HepG2 (cell line): ENCODE results near the gene RNF11. TPM values are rescaled to one million over a fixed set of nuclear protein-coding genes. Genes with fewer than 3 reads are reported as not detected.

Experiments used
- EED ChIP-seq: sonication (generic); formaldehyde crosslinking; IDR thresholded peaks from 2 replicates; pipeline ENCODE4 v1.5.0; 2020; ENCODE audit warnings: mild to moderate bottlenecking, missing genetic modification reagents
- NAIF1 ChIP-seq: sonication (generic); formaldehyde crosslinking; IDR thresholded peaks from 2 replicates; pipeline ENCODE4 v1.5.0; 2020; ENCODE audit warnings: mild to moderate bottlenecking, missing genetic modification reagents, borderline replicate concordance
- PAXIP1 ChIP-seq: sonication (generic); formaldehyde crosslinking; conservative IDR thresholded peaks from 2 replicates; pipeline ENCODE4 v1.4.0; 2020; ENCODE audit warnings: mild to moderate bottlenecking, missing genetic modification reagents, moderate library complexity
- PHF21A ChIP-seq: sonication (generic); formaldehyde crosslinking; IDR thresholded peaks from 2 replicates; pipeline ENCODE4 v1.5.0; 2020; ENCODE audit warnings: mild to moderate bottlenecking, missing genetic modification reagents
- SATB2 ChIP-seq: sonication (generic); formaldehyde crosslinking; IDR thresholded peaks from 2 replicates; pipeline ENCODE4 v1.5.0; 2020; ENCODE audit warnings: missing genetic modification reagents
- YEATS2 ChIP-seq: sonication (generic); formaldehyde crosslinking; IDR thresholded peaks from 2 replicates; pipeline ENCODE4 v1.4.0; 2020; ENCODE audit warnings: missing genetic modification reagents, borderline replicate concordance
- ZMYM4 ChIP-seq: sonication (generic); formaldehyde crosslinking; IDR thresholded peaks from 2 replicates; pipeline ENCODE4 v1.8.1; 2023; ENCODE audit warnings: mild to moderate bottlenecking, missing genetic modification reagents
- ZNF619 ChIP-seq: sonication (generic); formaldehyde crosslinking; IDR thresholded peaks from 2 replicates; pipeline ENCODE4 v1.4.0; 2020; ENCODE audit warnings: mild to moderate bottlenecking, missing genetic modification reagents
- ZNF75D ChIP-seq: sonication (generic); formaldehyde crosslinking; IDR thresholded peaks from 2 replicates; pipeline ENCODE4 v1.8.1; 2023; ENCODE audit warnings: missing genetic modification reagents, mild to moderate bottlenecking, borderline replicate concordance
- polyA plus RNA-seq, 8 experiments: library from polyadenylated mRNA; depleted of rRNA in 3 of 8; stranded (reverse) in 7 of 8; unstranded in 1 of 8; fragments of >200 nt; fragmentation: Illumina TruSeq in 4 of 8; extraction: Trizol in 4 of 8; gene quantifications; 2 replicates each; pipeline versions ENCODE4 v1.2.1 to v1.2.3, GENCODE V29; 2011 to 2016; ENCODE audit warnings: low read depth in 4 of 8, missing spikeins in 1 of 8, mixed read lengths in 1 of 8; ENCODE audit not compliant: insufficient read depth in 1 of 8
- total RNA-seq, 5 experiments: library from RNA; depleted of rRNA; stranded (reverse); fragments of >200 nt; fragmentation: Illumina TruSeq; extraction: Trizol; gene quantifications; 2 replicates each; pipeline ENCODE4 v1.2.3, GENCODE V29; 2016; ENCODE audit warnings: low read depth in 1 of 5
- TF ChIP-seq, protein P1 (sequence below), 2 experiments: sonication (generic) in 1 of 2; formaldehyde crosslinking in 1 of 2; IDR thresholded peaks; 2 replicates each; pipeline versions ENCODE4 v1.4.0 to v1.6.1; 2016 to 2020; ENCODE audit warnings: borderline replicate concordance in 1 of 2, low read depth in 1 of 2, mild to moderate bottlenecking in 1 of 2, missing genetic modification reagents in 1 of 2
- TF ChIP-seq, protein P2 (sequence below): sonication (generic); formaldehyde crosslinking; IDR thresholded peaks from 2 replicates; pipeline ENCODE4 v1.5.1; 2020; ENCODE audit warnings: mild to moderate bottlenecking, moderate library complexity, missing genetic modification reagents

Gene RNF11
- total and polyA plus RNA-seq, 2 of the 13 experiments (the other 11 are each of a cell fraction or from before 2014, with no cell fraction given): 41.2 to 48.8 TPM

DNA sequence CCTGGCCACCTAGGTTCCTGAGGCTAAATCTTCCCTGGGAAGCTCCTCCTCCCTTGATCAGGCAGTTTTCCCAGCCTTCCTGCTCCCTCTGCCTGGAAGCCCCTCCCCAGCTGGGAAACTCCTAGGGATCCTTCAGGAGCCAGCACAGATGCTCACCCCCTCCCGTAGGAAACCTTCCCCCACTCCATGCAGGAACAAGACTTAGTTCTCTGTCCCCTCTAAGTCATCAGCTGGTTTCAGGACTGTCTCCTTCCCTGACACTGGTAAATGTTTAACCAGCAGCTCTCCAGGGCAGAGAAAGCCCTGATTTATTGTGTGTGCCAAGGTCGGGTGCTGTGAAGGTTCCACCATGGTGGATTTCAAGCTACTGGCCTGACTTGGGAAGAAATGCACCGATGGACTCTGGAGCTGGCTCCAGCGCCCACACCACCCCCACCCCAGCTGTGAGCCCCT, 69.3 kb downstream of the RNF11 start (continued):
- TF ChIP-seq SATB2 (CRISPR knock-in tag) (no peak), YEATS2 (CRISPR knock-in tag) (no peak), NAIF1 (CRISPR knock-in tag) (no peak), ZNF75D (no peak), PAXIP1 (CRISPR knock-in tag) (0 out of 2 replicates have a peak, but pooled peaks have one; percentile 33), ZMYM4 (CRISPR knock-in tag) (peak; percentile 59; the same call in 1 of the 2 replicates), EED (no peak), ZNF619 (CRISPR knock-in tag) (no peak), PHF21A (CRISPR knock-in tag) (peak; percentile 55; the same call in 1 of the 2 replicates)
- TF ChIP-seq, protein P1, sequence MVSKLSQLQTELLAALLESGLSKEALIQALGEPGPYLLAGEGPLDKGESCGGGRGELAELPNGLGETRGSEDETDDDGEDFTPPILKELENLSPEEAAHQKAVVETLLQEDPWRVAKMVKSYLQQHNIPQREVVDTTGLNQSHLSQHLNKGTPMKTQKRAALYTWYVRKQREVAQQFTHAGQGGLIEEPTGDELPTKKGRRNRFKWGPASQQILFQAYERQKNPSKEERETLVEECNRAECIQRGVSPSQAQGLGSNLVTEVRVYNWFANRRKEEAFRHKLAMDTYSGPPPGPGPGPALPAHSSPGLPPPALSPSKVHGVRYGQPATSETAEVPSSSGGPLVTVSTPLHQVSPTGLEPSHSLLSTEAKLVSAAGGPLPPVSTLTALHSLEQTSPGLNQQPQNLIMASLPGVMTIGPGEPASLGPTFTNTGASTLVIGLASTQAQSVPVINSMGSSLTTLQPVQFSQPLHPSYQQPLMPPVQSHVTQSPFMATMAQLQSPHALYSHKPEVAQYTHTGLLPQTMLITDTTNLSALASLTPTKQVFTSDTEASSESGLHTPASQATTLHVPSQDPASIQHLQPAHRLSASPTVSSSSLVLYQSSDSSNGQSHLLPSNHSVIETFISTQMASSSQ (IDR thresholded peaks at IDR 0.05; ENCODE audit: low read depth): peak; percentile 86
- TF ChIP-seq, protein P1 (CRISPR knock-in tag; IDR thresholded peaks at IDR 0.05; ENCODE audit: borderline replicate concordance): peak; percentile 94
- TF ChIP-seq, protein P2, sequence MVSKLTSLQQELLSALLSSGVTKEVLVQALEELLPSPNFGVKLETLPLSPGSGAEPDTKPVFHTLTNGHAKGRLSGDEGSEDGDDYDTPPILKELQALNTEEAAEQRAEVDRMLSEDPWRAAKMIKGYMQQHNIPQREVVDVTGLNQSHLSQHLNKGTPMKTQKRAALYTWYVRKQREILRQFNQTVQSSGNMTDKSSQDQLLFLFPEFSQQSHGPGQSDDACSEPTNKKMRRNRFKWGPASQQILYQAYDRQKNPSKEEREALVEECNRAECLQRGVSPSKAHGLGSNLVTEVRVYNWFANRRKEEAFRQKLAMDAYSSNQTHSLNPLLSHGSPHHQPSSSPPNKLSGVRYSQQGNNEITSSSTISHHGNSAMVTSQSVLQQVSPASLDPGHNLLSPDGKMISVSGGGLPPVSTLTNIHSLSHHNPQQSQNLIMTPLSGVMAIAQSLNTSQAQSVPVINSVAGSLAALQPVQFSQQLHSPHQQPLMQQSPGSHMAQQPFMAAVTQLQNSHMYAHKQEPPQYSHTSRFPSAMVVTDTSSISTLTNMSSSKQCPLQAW (CRISPR knock-in tag): peak; percentile 85
